Left ventricle myocardium inferior (tissue), 1 donor: Measurements from ENCODE around the gene MTERF4. TPM values are rescaled to one million over a fixed set of nuclear protein-coding genes. Genes with fewer than 3 reads are reported as not detected.

Experiments
- DNase-seq: peaks from one replicate; pipeline ENCODE4 v3.0.0-alpha.2; 2020
- H3K27ac ChIP-seq: fragments of 200-600 bp; replicated peaks from 2 replicates; pipeline ENCODE4 v1.8.0; 2021
- H3K27me3 ChIP-seq: fragments of 200-600 bp; 2 replicates; pipeline ENCODE4 v1.8.0; 2021; ENCODE audit warnings: low read depth
- H3K36me3 ChIP-seq: fragments of 200-600 bp; 2 replicates; pipeline ENCODE4 v1.8.0; 2021
- H3K4me1 ChIP-seq: fragments of 200-600 bp; 2 replicates; pipeline ENCODE4 v1.8.0; 2021
- H3K4me3 ChIP-seq: fragments of 200-600 bp; 2 replicates; pipeline ENCODE4 v1.8.0; 2021; ENCODE audit warnings: mild to moderate bottlenecking, moderate library complexity
- H3K9me3 ChIP-seq: fragments of 200-600 bp; replicated peaks from 2 replicates; pipeline ENCODE4 v1.8.0; 2021
- CTCF ChIP-seq: fragments of 200-600 bp; IDR thresholded peaks from 2 replicates; pipeline ENCODE4 v1.8.0; 2021; ENCODE audit warnings: antibody characterized with exemption, mild to moderate bottlenecking, borderline replicate concordance
- intact Hi-C: fragments of 100-400 bp; cut with micrococcal nuclease; formaldehyde crosslinking; loops from one replicate; pipeline ENCODE4 v1.11.0; 2022
- total RNA-seq: library from RNA; stranded (reverse); fragmentation: NEBNext Ultra II Directional; extraction: Animal tissue kit (Norgen Biotek cat#: 25700); gene quantifications from one replicate; pipeline ENCODE4 v1.2.1, GENCODE V29; 2021
- donor health status: DM: no; HTN: yes; CAD: no; lungs with severe emphysema.

The MTERF4 gene
- total RNA-seq, 1 donor from 2014 or later: 19.5 TPM

DNA sequence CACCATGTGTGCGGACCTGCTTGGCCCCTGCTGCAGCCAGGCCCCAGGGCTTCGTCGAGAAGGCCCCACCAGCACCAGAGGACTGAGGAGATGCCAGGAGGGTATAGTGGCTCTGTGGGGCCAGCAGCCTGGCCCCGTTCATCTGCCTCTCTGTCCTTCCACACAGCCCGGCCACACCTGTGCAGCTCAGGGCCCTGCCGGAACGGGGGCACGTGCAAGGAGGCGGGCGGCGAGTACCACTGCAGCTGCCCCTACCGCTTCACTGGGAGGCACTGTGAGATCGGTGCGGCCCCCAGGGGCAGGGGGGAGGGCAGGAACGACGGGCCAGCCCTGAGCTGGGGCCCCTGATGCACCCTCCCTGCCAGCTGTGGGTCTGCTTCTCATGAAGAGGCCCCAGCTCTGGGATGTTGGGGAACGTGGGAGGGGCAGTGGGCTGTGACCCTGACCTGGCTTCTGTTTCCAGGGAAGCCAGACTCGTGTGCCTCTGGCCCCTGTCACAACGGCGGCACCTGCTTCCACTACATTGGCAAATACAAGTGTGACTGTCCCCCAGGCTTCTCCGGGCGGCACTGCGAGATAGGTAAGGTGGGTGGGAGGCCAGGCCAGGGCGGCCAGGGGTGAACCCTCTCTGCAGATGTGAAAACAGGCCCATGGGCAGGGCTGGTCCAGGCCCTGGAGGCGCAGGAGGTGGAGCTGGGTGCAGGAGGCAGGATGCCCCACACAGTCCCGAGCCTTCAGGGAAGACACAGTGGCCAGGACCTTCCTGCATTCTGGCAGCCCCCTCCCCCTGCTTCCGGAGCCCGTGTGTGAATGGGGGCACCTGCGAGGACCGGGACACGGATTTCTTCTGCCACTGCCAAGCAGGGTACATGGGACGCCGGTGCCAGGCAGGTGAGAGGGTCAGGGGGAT, 50.3 kb downstream of the MTERF4 start:
- Histone ChIP-seq H3K4me3 (no peak overlapping the region), H3K9me3 (no peaks in the 10 kb centered on the region), H3K36me3 (peaks cover 47% of the 10 kb centered on the region), H3K27me3 (no peaks in the 10 kb centered on the region), H3K27ac (no peak overlapping the region), H3K4me1 (no peaks in the 10 kb centered on the region)
- intact Hi-C loops: no loop called here
- no peak for TF ChIP-seq CTCF
- DNase-seq: peak; percentile 9

DNA sequence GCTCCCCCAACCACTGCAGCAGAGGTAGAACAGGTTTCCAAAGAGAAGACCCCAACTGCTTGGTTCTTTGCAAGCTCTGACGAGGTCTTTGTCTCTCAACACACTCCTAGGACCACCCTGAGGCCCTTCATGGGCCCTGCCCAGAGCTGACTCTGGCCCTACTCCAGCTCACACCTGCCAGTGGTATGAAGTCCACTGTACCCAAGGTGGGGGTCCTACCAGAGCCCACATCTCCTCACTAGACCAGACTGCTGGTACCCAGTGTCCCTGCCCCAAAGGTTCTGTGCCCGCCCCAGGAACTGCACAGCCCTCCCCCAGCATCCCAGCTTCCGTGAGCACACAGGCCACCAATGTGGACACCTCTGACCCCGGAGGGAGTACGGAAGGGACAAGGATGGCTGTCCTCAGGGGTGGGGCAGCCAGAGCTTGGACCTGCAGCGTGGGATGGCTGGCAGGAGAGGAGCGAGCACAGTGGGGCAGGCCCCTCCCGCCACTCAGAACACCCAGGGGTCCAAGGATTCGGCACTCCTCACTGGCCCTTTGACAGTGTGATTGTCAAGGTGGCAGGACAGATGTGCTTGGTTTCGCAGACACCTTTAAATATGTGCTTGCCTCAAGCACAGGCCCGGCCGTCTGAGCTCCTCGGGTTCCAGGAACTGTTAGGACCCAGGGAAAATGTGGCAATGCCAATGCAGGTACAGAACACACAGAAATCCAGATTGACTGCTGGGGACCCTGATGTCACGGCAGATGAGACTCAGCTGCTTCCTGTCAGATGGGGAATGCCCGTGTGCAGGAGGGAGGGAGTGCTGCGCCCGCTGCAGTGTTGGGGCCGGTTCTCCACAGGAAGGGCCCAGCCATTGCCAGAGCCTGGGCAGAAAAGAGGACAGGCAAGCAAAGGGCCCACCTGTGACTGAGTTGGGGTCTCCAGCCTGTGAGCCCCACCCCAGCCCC, 51.2 kb downstream of the MTERF4 start:
- H3K4me3 ChIP-seq: no peak overlapping the region
- H3K27ac ChIP-seq: no peak overlapping the region
- H3K36me3 ChIP-seq: peaks cover 50% of the 10 kb centered on the region
- no peak for DNase-seq
- intact Hi-C loops: no loop called here
- H3K4me1 ChIP-seq: no peaks in the 10 kb centered on the region
- no peaks in the 10 kb centered on the region for H3K27me3 ChIP-seq
- TF ChIP-seq CTCF: no peak
- H3K9me3 ChIP-seq: no peaks in the 10 kb centered on the region

GRCh38 chr2:241049739-241050623, 52.1 kb downstream of the MTERF4 start:
- Histone ChIP-seq H3K9me3 (peaks cover 9% of the 10 kb centered on the region), H3K36me3 (peaks cover 54% of the 10 kb centered on the region), H3K27ac (no peak overlapping the region), H3K4me3 (no peak overlapping the region), H3K27me3 (no peaks in the 10 kb centered on the region), H3K4me1 (no peaks in the 10 kb centered on the region)
- intact Hi-C loops: no loop called here
- DNase-seq: no peak
- no peak for TF ChIP-seq CTCF

- TF ChIP-seq CTCF: no peak
- no peaks in the 10 kb centered on the region for H3K27me3 ChIP-seq
- DNase-seq: no peak
Observed at GRCh38 chr2:241048949-241049343, 53.1 kb downstream of the MTERF4 start.

More at GRCh38 chr2:241048949-241049343, 53.1 kb downstream of the MTERF4 start:
- intact Hi-C loops: no loop called here
- Histone ChIP-seq H3K9me3 (peaks cover 16% of the 10 kb centered on the region), H3K4me1 (no peaks in the 10 kb centered on the region), H3K36me3 (peaks cover 63% of the 10 kb centered on the region), H3K4me3 (no peak overlapping the region), H3K27ac (no peak overlapping the region)
